Hepatocyte (in vitro differentiated cells): ENCODE data around the gene GPR62. TPM values are rescaled to one million over a fixed set of nuclear protein-coding genes. Genes with fewer than 3 reads are reported as not detected.

Source experiments
- DNase-seq: peaks from one replicate; pipeline ENCODE4 v3.0.0-alpha.2; 2016; ENCODE audit warnings: low spot score
- H2AFZ ChIP-seq: fragments of 200-600 bp; sonication (generic); 2 replicates; pipeline ENCODE4 v1.6.0; 2016; ENCODE audit warnings: antibody characterized with exemption, mild to moderate bottlenecking
- H3K27ac ChIP-seq: fragments of 200-600 bp; sonication (generic); 2 replicates; pipeline ENCODE4 v1.5.1; 2016; ENCODE audit warnings: mild to moderate bottlenecking
- H3K27me3 ChIP-seq: fragments of 200-600 bp; sonication (generic); 2 replicates; pipeline ENCODE4 v1.6.1; 2016
- H3K36me3 ChIP-seq: fragments of 200-600 bp; sonication (generic); replicated peaks from 2 replicates; pipeline ENCODE4 v1.5.1; 2016; ENCODE audit warnings: low read depth; ENCODE audit not compliant: insufficient read depth
- H3K4me1 ChIP-seq: fragments of 200-600 bp; sonication (generic); 2 replicates; pipeline ENCODE4 v1.5.1; 2016; ENCODE audit warnings: mild to moderate bottlenecking, moderate library complexity; ENCODE audit not compliant: insufficient read depth
- H3K4me2 ChIP-seq: fragments of 200-600 bp; sonication (generic); 2 replicates; pipeline ENCODE4 v1.6.0; 2016
- H3K4me3 ChIP-seq: fragments of 200-600 bp; sonication (generic); 2 replicates; pipeline ENCODE4 v1.5.1; 2016; ENCODE audit warnings: mild to moderate bottlenecking
- H3K79me2 ChIP-seq: fragments of 200-600 bp; sonication (generic); 2 replicates; pipeline ENCODE4 v1.6.0; 2017; ENCODE audit warnings: mild to moderate bottlenecking
- H3K9me2 ChIP-seq: fragments of 200-600 bp; sonication (generic); replicated peaks from 2 replicates; pipeline ENCODE4 v1.6.0; 2017; ENCODE audit warnings: mild to moderate bottlenecking; ENCODE audit not compliant: insufficient read depth
- H3K9me3 ChIP-seq: fragments of 200-600 bp; sonication (generic); 2 replicates; pipeline ENCODE4 v1.5.1; 2016; ENCODE audit warnings: low read depth, mild to moderate bottlenecking
- H4K20me1 ChIP-seq: fragments of 200-600 bp; sonication (generic); 2 replicates; pipeline ENCODE4 v1.6.0; 2016; ENCODE audit warnings: mild to moderate bottlenecking; ENCODE audit not compliant: insufficient read depth, poor library complexity, severe bottlenecking
- CTCF ChIP-seq: fragments of 200-600 bp; sonication (generic); IDR thresholded peaks from 2 replicates; pipeline ENCODE4 v1.5.1; 2016; ENCODE audit warnings: antibody characterized with exemption, mild to moderate bottlenecking; ENCODE audit not compliant: poor library complexity
- EZH2 ChIP-seq: fragments of 200-600 bp; sonication (generic); IDR thresholded peaks from 2 replicates; pipeline ENCODE4 v1.6.1; 2016; ENCODE audit warnings: antibody characterized with exemption, mild to moderate bottlenecking, borderline replicate concordance
- EZH2phosphoT487 ChIP-seq: fragments of 200-600 bp; sonication (generic); IDR thresholded peaks from one replicate; pipeline ENCODE4 v1.6.1; 2018; ENCODE audit warnings: antibody characterized with exemption, mild to moderate bottlenecking, low read depth, moderate library complexity; ENCODE audit not compliant: unreplicated experiment, severe bottlenecking
- WGBS: methylation state at CpG from one replicate; pipeline ENCODE4 v1.1.6; 2016; ENCODE audit warnings: low lambda C conversion rate; ENCODE audit errors: missing lambda C conversion rate; 5-methylcytosine and 5-hydroxymethylcytosine counted together
- polyA plus RNA-seq: library from polyadenylated mRNA; unstranded; fragments of >200 nt; fragmentation: Nextera tagmentation; extraction: Ambion mirVana; gene quantifications from 2 replicates; pipeline ENCODE4 v1.2.1, GENCODE V29; 2016
- total RNA-seq: library from RNA; depleted of rRNA; stranded (reverse); fragments of >200 nt; gene quantifications from 2 replicates; pipeline ENCODE4 v1.2.3, GENCODE V29; 2014

The GPR62 gene
- total and polyA plus RNA-seq, 2 experiments from 2014 or later = 0.08 TPM; not detected in 1

- Histone ChIP-seq H3K9me3 (no peaks in the 10 kb centered on the region), H3K27ac (no peak overlapping the region), H2AFZ (no peak overlapping the region), H3K4me2 (no peak overlapping the region), H3K79me2 (no peaks in the 10 kb centered on the region), H4K20me1 (no peaks in the 10 kb centered on the region), H3K36me3 (no peaks in the 10 kb centered on the region), H3K27me3 (no peaks in the 10 kb centered on the region), H3K4me3 (no peak overlapping the region), H3K9me2 (no peaks in the 10 kb centered on the region), H3K4me1 (peaks cover 19% of the 10 kb centered on the region)
- 42% methylated on average over 16 of the region's 16 CpGs for WGBS
- TF ChIP-seq EZH2phosphoT487 (no peak), CTCF (peak; percentile 73), EZH2 (no peak)
- DNase-seq = peak; percentile 84
These were observed 49.1 kb downstream of the GPR62 start for GRCh38 chr3:52004163-52004787.

GRCh38 chr3:52004906-52005395, 49.8 kb downstream of the GPR62 start:
- Histone ChIP-seq H4K20me1 (no peaks in the 10 kb centered on the region), H3K79me2 (no peaks in the 10 kb centered on the region), H3K4me3 (no peak overlapping the region), H3K27me3 (no peaks in the 10 kb centered on the region), H3K9me3 (no peaks in the 10 kb centered on the region), H3K9me2 (no peaks in the 10 kb centered on the region), H2AFZ (no peak overlapping the region), H3K36me3 (no peaks in the 10 kb centered on the region), H3K4me1 (peaks cover 19% of the 10 kb centered on the region), H3K4me2 (no peak overlapping the region), H3K27ac (no peak overlapping the region)
- DNase-seq = no peak
- WGBS = 91% methylated on average over 4 of the region's 4 CpGs
- TF ChIP-seq CTCF (no peak), EZH2phosphoT487 (no peak), EZH2 (no peak)

GRCh38 chr3:52005571-52005986, 50.4 kb downstream of the GPR62 start:
- H3K36me3 ChIP-seq = no peaks in the 10 kb centered on the region
- H2AFZ ChIP-seq = no peak overlapping the region
- TF ChIP-seq EZH2 (no peak), EZH2phosphoT487 (no peak), CTCF (no peak)
- H3K9me3 ChIP-seq = no peaks in the 10 kb centered on the region
- no peaks in the 10 kb centered on the region for H3K27me3 ChIP-seq
- peak overlapping the region; percentile 20 for H3K27ac ChIP-seq
- H4K20me1 ChIP-seq = no peaks in the 10 kb centered on the region
- H3K79me2 ChIP-seq = no peaks in the 10 kb centered on the region
- H3K4me1 ChIP-seq = peaks cover 19% of the 10 kb centered on the region
- no peaks in the 10 kb centered on the region for H3K9me2 ChIP-seq
- no peak overlapping the region for H3K4me3 ChIP-seq
- peak; percentile 60 for DNase-seq
- H3K4me2 ChIP-seq = peak overlapping the region; percentile 44
- WGBS = 29% methylated on average over 12 of the region's 15 CpGs
